ENCODE results near the gene DNAI2. TPM values are rescaled to one million over a fixed set of nuclear protein-coding genes. Genes with fewer than 3 reads are reported as not detected.

Gene DNAI2
- total RNA-seq, 1 donor: not detected

- Histone ChIP-seq H2AFZ (ENCODE audit: low read length) (no peak overlapping the region), H3K79me2 (ENCODE audit: insufficient read depth, low read length) (no peaks in the 10 kb centered on the region), H3K4me2 (ENCODE audit: insufficient read depth, low read length) (no peak overlapping the region), H3K9me3 (ENCODE audit: low read depth, low read length) (no peaks in the 10 kb centered on the region), H3K36me3 (ENCODE audit: insufficient read depth, low read length) (no peaks in the 10 kb centered on the region), H3K4me3 (ENCODE audit: insufficient read depth, low read length) (no peak overlapping the region), H3K4me1 (ENCODE audit: insufficient read depth, low read length) (no peaks in the 10 kb centered on the region), H4K20me1 (ENCODE audit: insufficient read depth, low read length) (no peaks in the 10 kb centered on the region), H3K27ac (ENCODE audit: low read depth, low read length) (no peak overlapping the region), H3K27me3 (ENCODE audit: insufficient read depth, low read length) (no peaks in the 10 kb centered on the region)
- DNase-seq (ENCODE audit: insufficient read length, low spot score, missing footprints): no peak
- TF ChIP-seq, protein P1, sequence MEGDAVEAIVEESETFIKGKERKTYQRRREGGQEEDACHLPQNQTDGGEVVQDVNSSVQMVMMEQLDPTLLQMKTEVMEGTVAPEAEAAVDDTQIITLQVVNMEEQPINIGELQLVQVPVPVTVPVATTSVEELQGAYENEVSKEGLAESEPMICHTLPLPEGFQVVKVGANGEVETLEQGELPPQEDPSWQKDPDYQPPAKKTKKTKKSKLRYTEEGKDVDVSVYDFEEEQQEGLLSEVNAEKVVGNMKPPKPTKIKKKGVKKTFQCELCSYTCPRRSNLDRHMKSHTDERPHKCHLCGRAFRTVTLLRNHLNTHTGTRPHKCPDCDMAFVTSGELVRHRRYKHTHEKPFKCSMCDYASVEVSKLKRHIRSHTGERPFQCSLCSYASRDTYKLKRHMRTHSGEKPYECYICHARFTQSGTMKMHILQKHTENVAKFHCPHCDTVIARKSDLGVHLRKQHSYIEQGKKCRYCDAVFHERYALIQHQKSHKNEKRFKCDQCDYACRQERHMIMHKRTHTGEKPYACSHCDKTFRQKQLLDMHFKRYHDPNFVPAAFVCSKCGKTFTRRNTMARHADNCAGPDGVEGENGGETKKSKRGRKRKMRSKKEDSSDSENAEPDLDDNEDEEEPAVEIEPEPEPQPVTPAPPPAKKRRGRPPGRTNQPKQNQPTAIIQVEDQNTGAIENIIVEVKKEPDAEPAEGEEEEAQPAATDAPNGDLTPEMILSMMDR (IDR thresholded peaks at IDR 0.05; ENCODE audit: extremely low read depth, low read depth, low read length): no peak
These were observed 46.6 kb upstream of the DNAI2 start for GRCh38 chr17:74227271-74228080.

DNA sequence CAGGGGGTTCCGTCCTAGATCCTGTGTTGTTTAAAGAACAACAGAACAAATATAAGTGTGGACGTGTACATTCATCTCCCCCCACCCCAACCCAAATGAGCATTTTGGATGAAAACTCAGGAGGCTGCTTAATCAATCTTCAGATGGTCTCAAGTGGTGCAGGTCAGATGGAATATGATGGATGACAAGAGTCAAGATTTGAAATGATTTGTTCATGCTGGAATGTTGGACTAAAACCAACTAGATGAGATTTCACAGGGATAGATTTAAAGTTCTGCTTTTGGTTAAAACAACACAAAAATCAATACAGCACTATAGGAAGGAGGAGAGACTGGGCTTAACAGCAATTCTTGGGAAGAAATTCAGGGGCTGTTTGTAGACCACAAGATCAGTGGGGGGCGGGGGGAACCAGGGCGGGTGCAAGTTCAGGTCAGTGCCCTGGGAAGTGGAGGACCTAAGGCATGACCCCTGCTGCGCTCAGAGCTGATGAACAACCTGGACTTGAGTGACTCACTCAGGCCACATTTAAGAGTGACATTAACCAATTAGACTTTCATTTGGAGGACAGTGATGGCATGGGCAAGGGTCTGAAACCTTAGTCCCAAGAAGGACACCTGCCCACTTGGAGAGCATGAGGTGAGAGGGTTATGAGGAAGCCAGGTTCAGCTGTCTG lies 45.6 kb upstream of the DNAI2 start:
- Histone ChIP-seq H4K20me1 (ENCODE audit: insufficient read depth, low read length) (no peaks in the 10 kb centered on the region), H3K4me2 (ENCODE audit: insufficient read depth, low read length) (no peak overlapping the region), H3K27me3 (ENCODE audit: insufficient read depth, low read length) (no peaks in the 10 kb centered on the region), H3K9me3 (ENCODE audit: low read depth, low read length) (no peaks in the 10 kb centered on the region), H2AFZ (ENCODE audit: low read length) (no peak overlapping the region), H3K27ac (ENCODE audit: low read depth, low read length) (no peak overlapping the region), H3K36me3 (ENCODE audit: insufficient read depth, low read length) (no peaks in the 10 kb centered on the region), H3K4me1 (ENCODE audit: insufficient read depth, low read length) (no peaks in the 10 kb centered on the region), H3K79me2 (ENCODE audit: insufficient read depth, low read length) (no peaks in the 10 kb centered on the region), H3K4me3 (ENCODE audit: insufficient read depth, low read length) (no peak overlapping the region)
- no peak for DNase-seq (ENCODE audit: insufficient read length, low spot score, missing footprints)
- TF ChIP-seq, protein P1 (IDR thresholded peaks at IDR 0.05; ENCODE audit: extremely low read depth, low read depth, low read length): no peak

DNA sequence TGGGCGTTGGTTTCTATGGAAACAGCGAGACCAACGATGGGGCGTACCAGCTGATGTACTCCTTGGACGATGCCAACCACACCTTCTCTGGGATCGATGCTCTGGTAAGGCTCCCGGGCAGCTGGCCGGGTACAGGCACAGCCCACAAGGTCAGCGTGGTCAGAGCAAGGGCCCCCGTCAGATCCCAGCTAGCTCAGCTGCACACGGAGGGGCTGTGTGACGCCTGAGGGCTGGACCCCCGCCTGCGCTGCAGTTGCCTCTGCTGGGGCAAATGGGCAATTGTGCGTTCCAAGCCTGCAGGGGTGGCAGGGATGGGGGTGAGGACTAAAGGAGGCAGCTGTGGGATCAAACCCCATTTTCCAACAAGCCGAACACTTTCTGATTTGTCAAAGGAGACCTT lies 43.1 kb upstream of the DNAI2 start:
- H3K27me3 ChIP-seq (ENCODE audit: insufficient read depth, low read length): no peaks in the 10 kb centered on the region

More for the DNA sequence above, 43.1 kb upstream of the DNAI2 start:
- H3K79me2 ChIP-seq (ENCODE audit: insufficient read depth, low read length): no peaks in the 10 kb centered on the region
- no peaks in the 10 kb centered on the region for H4K20me1 ChIP-seq (ENCODE audit: insufficient read depth, low read length)
- DNase-seq (ENCODE audit: insufficient read length, low spot score, missing footprints): no peak
- no peak overlapping the region for H3K4me3 ChIP-seq (ENCODE audit: insufficient read depth, low read length)
- no peaks in the 10 kb centered on the region for H3K4me1 ChIP-seq (ENCODE audit: insufficient read depth, low read length)
- no peak overlapping the region for H3K27ac ChIP-seq (ENCODE audit: low read depth, low read length)
- TF ChIP-seq, protein P1 (IDR thresholded peaks at IDR 0.05; ENCODE audit: extremely low read depth, low read depth, low read length): no peak
- H3K9me3 ChIP-seq (ENCODE audit: low read depth, low read length): no peaks in the 10 kb centered on the region
- H2AFZ ChIP-seq (ENCODE audit: low read length): no peak overlapping the region
- H3K4me2 ChIP-seq (ENCODE audit: insufficient read depth, low read length): no peak overlapping the region
- no peaks in the 10 kb centered on the region for H3K36me3 ChIP-seq (ENCODE audit: insufficient read depth, low read length)
